Pulmonary artery endothelial cell (primary cell): ENCODE results near the gene MBOAT1. TPM values are rescaled to one million over a fixed set of nuclear protein-coding genes. Genes with fewer than 3 reads are reported as not detected.

Experiments
- DNase-seq: peaks from one replicate; pipeline ENCODE4 v3.0.0-alpha.2; 2011; ENCODE audit warnings: low read depth, low spot score
- total RNA-seq: library from RNA; depleted of rRNA; stranded (reverse); fragments of >200 nt; gene quantifications from 2 replicates; pipeline ENCODE4 v1.2.3, GENCODE V29; 2014

The MBOAT1 gene
- total RNA-seq, 1 donor from 2014 or later = 2.4 TPM

DNA sequence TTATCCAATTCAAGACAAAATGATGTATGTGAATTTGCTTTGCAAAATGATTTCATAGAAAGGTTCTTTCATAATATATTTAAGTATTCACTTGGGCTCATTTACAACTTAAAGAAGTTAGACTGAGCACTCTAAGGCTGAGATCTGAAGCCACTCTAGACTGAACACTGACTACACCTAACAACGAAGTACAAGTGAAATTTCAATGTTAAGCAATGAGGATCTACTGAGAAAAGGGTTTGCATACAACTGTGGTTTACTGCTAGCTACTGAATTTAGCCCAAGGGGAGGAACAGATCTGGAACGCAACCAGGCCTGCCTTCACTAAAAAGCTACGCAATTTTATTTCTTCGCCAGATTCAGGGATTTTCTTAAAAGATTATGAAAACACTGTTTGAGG lies 106.4 kb downstream of the MBOAT1 start:
- DNase-seq = no peak

DNA sequence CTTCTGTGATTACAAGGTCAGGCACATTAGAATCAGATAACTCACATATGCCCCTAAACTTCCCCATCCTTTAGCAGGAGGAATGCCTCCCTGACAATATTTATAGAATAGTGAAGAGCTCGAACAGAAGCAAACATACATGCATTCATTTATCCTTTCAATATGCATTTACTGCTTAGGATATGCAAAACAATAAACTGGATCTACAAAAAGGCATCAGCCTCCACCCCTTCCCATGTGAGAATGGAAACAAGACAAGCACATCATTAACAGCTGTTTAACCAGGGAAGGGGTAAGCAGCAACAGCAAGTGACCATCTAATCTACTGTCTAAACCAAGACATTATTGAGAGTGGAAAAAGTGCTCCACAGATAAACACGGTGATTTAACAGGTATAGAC lies 107.6 kb downstream of the MBOAT1 start:
- DNase-seq = no peak

DNA sequence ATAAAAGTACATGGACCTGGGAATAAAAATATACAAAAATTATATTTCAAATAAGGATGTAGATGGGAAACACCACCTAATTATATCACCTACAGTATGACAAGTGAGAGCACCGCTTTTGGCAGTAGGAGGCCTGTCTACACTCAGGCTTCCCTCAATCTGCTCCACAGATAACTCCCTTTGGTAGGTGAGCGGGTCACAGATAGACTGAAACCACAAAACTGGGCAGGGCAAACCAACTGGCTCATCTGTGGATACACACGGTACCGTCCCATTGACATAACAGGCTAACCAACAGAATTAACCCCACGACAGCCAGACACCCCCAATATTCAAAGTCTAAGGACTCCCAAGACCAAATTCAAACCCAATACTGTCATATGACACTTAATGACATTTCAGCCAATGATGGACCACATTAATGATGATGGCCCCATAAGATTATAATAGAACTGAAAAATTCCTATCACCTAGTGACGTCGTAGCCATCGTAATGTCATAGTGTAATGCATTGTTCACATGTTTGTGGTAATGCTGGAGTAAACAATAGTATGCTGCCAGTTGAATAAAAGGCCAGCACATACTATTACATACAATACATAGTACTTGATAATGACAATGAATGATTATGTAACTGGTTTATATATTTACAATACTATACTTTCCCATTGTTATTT lies 109.7 kb downstream of the MBOAT1 start:
- no peak for DNase-seq

DNA sequence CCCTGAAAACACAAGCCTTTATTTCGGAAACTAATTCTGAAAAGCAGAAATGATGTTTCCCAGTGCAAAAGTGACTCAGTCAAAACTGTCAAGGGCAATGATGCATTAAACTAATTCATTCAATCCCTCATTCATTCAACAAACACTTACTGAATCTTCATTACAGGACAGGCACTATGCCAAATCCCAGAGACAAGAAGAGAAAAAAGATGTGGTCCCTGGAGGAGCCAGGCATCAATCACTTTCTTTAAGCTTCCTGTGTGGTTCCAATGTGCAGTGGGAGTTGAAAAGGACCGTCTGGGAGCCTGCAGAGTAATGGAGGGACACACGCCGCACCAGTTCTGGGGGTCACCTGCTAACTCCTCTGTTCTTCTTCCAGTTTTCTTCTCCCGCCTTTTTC lies 113.1 kb downstream of the MBOAT1 start:
- no peak for DNase-seq

DNA sequence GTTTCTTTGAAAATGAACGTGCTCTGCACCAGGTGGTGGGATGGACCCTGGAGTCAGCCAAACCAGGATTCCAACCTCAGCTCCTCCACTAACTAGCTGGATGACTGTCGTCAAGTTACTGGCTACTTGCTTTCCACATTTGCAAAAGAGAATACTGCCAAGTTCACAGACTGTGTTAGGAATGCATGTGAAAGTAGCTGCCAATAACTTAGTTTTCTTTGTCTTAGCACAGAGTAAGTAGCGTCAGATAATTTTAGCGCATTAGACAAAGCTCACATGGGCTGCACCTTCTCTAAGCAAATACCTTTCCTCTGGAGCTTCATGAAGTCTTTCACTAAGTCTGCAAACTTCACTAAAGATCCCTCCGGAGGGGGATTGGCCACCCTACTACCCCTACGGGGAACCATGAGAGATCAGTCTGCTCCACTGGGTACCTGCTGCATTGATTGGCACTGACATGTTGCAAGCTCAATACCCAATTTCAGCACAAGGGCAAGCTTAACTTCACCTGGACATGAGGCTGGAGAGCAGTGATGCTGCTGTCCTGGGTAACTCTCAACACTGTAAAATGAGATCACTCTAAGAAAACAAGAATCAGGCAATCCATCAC lies 113.9 kb downstream of the MBOAT1 start:
- no peak for DNase-seq

DNA sequence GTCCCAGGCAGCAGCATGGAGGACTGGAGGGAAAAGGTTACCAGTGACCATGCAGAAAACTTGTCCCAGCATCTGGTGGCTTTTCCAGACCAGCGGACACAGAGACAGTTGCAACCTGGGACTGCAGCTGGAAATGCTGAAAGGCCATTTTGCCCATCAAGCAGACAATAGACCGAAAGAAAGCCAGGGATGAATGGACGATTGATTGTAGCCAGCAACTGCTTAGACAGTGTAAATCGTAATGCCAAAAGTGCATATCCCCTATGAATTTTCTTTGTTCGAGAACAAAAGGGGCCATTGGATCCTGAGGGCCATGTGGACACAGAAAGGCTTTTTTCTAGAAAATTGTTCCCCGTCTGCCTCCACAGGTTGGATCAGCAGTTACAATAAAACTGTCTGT lies 115.7 kb downstream of the MBOAT1 start:
- DNase-seq = no peak

DNA sequence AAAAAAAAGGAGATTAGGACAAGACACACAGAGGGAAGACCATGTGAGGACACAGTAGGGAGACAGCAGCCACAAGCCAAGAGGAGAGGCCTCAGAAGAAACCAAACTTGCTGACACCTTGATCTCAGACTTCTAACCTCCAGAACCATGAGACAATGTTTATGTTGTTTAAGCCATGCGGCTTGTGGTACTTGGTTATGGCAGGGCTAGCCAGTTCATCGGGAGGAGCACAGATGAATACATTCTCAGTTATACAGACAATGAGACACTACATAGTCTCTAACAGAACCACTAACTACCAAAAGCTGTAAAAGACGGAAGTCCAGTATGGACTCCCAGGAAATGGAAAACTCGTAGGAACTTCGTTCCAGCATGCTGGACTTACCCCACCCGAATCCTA lies 116.8 kb downstream of the MBOAT1 start:
- no peak for DNase-seq

DNA sequence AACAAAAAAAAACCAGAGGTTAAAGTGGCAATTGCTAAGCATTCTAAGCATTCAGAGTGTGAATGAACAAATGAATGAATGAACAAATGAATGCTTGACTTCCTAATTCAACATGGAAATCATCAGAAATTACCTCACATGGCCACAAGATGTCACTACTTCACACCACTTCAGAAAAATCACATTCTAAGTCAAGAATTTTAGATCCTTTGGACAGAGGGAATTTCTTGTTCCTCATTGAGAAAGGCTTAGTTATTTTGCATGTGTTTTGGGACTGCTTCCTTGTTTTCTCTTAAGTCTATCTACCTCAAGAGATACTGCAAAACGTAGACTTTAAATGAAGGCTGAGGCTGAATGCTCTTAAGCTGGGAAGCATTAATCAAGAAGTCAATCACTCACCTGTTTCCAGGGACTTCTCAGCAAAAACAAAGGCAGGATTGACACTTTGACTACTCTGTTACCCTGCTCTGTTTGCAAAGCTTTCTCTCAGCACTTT lies 120.2 kb downstream of the MBOAT1 start:
- DNase-seq = peak; percentile 13

DNA sequence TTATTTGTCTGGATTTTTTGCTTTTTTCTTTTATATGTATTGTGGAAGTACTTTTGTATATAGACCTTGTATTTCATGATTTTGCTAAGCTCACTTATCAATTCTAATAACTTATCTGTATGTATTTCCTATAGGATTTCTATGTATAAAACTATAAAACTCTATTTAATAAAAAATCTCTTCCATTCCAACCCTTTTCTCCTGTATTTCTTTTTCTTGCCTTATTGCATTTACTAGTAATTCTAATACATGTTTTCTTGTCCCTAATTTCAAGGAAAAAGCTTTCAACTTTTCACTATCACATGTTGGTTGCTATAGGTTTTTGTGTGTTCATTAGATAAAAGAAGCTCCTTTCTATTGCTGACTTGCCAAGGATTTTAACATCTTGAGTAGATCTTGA lies 125.3 kb downstream of the MBOAT1 start:
- no peak for DNase-seq

DNA sequence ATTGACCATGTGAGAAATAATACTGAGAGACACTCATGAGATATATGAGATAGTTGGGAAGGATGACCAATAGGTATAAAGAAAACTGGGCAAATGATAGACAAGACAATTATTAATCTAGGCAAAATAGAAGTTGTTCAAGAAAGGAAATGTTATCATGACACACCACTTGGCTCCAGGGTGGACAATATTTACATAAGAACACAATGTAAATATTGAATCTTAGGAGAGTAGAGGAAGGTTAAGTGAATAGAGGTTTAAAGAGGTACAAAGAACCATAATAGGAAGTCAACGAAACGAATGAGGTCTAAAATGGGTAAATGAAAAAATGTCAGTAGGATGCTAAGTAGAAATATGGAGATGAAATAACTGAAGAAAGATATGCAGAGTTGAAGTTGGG lies 126.5 kb downstream of the MBOAT1 start:
- no peak for DNase-seq

DNA sequence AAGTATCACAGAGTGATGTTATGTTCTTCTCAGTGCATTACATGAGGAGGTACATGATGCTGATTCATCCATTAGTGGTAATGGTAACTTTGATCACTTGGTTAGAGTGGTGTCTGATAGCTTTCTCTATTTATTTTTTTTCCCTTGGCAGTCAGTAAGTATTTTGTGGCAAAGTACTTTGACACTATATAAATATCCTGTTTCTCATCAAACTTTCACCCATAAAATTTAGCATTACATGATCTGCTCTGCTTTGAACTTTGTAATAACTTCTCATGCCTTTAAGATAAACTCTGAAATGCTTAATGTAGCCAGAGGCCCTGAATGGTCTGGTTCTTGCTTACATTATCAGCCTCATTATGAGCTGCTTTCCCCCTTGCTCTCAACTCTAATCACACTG lies 127.9 kb downstream of the MBOAT1 start:
- DNase-seq = no peak

DNA sequence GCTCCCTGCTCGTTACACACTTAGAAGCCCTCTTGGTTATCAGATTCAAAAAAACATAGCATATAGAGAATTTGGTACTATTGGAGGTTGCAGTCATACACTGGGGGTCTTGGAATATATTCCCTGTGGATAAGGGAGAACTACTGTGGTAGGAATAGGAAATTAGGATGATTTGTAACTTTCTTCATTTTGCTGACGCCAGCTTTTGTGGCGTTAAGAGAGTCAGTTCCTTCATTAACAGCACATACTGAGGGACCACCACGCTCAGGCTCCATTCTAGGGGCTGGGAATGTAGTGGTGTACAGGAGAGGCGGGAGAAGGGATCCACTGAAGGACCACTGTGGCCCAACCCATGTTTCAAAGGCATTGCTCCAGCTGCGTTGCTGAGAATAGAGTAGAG lies 140.3 kb downstream of the MBOAT1 start:
- no peak for DNase-seq

DNA sequence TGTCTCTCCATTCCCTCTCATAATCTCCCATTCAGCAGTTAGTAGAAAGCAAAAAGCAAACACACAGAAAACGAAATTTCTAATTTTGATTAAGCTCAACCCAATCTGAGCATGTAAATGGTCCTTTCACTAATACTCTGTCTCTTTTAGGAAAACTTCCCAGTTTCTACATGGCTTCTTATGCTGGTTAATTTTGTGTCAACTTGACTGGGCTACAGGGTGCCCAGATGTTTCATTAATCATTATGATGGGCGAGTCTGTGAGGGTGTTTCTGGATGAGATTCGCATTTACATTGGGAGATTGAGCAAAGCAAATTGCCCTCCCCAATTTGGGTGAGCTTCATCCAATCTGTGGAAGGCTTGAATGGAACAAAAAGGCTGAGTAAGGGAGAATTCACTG lies 142.2 kb downstream of the MBOAT1 start:
- DNase-seq = no peak

DNA sequence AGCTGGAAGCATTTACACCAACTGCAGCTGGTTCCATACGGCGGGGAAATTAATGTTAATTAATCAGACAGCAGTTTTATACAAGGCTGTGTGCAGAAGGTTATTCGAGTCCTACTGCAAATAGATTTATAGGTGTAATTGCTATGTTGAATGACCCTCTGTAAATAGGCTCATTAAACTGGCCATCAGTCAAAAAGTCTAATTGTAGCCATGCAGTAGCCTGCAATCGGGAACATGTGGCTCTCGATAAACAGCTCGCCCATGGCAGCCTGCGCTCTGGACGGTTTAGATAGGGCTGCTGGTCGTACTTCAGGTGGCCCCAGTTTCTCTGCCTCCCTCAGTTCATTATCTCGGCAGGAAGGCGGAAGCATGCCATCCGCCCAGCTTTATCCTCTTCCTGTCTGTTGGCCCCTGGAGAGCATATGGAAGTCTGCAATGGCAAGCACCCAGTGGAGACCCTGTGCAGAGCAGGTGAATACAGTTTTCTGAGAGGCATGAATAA lies 143.2 kb downstream of the MBOAT1 start:
- no peak for DNase-seq

DNA sequence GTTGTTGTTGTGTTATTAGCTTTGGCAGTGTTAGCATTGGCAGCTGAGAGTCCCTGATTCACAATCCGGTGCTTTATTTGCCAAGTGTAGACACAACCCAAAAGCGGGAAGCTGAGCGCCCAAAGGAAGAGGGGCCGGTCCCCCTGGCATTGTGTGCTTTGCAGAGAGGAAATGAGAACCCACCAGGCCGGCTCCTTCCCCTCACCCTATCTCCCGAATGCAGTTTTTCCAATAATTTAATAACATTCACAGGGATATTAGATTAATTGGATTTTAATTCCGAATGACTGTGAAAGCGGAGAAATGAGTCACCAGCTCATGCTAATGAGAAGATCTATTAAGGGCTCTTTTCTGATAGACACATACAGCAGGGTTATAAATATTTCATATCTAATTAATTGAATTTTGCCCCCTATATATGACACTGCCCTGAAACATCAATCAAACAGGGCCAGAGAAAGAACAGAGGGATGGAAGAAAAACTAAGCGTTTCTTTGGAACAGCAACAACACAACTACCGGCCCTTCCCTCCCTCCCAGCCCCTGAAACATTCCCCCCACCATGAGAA lies 143.8 kb downstream of the MBOAT1 start:
- DNase-seq = no peak

DNA sequence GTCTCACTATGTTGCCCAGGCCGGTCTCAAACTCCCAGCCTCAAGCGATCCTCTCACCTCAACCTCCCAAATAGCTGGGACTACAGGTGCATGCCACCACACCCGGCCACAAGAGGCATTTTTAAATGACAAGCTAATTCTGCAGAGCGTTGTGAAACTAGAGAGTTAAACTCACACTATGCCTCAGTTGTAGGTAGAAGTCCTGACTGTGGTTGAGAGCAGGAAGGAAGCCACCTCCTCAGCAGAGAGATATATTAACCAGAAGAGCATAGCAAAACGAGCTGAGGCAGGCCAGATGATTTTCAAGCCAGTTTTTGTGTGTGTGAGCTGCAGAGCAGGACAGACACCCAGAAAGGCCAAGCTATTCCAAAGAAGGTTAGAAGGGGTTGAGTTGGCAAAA lies 150.3 kb downstream of the MBOAT1 start:
- no peak for DNase-seq

DNA sequence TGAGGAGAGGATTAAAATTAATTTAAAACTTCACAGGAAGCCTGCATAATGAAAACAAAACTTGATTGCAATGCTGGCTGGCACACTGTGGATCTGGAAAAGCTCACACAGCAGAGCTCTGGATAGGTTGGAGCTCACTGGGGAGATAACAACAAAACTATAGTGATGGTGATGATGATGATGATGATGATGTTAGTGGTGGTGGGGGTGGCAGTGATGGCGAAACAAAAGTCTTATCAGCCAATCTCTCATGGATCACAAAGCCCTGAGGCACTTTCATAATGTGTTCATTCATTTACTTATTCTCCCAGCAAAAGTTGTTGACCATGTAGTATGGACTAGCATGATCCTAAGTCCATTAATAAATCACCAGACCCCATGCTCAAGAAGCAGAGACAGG lies 152.0 kb downstream of the MBOAT1 start:
- DNase-seq = no peak

DNA sequence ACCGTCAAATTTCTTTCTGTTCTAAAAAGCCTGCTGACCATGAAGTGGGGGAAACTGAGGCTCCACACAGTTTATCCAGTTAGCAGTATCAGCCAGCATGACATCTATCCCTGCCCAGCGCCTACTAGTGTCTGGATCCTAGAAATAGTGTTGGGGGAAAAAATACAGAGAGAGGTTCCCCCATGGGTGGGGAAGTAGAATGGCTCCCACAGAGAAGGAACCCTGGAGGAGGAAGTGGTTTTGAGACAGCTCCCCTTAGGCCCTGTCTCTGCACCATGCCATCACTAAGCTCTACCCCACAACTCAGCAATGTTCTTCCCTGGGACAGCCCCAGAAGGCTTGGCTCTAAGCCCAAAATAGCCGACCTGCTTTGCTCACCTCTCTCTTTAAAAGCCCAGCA lies 153.4 kb downstream of the MBOAT1 start:
- no peak for DNase-seq

DNA sequence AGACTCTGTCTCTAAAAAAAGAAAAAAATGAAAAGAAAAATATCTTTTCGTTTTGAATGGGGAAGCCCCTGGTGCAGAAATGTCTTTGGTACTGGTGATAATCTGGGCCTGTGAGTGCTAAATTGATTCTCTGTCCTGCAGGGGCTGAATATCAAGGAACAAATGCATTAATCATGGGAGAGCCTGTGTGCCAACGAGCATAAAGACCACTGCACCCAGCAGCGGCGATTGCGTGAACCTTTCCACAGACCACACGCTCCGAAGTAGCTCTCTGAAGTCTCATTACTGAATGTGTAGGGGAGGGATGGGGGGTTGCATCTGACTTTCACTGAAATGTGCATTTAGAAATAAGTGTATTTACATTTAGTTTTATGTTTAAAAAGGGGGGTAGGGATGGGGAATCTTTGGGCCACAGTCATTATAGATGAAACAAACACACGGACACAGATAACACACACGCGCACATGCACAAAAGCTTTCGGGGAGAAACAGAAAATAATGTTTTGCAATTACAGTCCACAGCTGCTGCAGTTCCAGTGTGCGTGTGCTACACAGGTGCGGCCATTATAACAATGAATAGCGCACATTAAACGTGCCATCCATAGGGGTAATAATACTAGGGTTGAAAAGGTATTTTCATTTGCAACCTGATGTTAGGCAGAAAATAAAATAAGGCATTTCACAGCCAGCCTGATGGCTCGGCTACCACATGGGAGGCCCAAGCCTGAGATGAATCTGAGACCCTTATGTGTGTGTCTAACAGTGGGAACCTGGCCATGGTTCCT lies 154.0 kb downstream of the MBOAT1 start:
- DNase-seq = no peak

DNA sequence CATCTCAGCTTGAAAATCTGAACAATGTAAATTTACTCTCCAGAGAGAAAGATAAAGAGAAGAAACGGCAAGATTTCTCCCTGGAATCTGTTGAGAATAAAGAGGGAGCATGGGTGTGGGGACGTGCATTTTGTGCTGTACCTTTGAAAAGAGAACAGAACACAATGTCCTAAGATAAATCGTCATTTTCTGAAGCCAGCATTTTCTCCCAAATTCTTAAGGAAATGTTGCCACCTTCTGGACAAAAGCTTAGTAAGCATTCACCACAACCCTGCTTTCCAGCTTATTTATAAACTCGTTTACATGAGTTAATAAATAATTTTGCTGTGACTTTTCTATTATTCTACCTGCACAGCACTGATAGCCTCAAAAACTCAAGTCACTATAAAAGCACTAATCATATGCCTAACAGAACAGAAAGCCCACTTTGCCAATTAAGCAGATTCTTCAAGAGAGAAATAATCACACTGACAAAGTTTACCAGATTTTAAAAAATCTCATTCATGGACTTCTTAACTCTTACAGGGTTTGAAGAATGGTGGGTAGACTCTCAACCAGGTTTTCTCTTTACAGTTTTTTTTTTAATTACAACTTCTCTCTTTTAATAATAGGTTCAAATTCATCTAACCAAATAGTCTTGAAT lies 155.8 kb downstream of the MBOAT1 start:
- DNase-seq = no peak

DNA sequence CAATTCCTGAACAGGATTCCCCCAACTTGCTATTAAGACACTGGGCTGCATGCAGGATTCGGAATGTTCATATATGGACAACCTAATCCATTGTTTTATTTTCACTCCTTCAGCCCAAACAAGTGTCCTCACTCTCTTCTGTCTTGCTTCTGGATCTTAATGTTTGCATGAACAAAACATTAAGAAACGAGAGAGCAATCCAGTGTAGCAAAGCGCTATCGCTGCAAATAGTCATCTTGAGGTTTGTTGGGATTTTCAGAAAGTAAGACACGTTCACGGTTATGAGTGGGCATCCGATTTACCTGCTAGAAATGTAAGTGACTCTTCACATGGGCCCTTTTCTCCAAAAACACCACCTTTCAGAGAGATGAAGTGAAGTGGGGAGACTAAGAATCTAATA lies 156.4 kb downstream of the MBOAT1 start:
- DNase-seq = no peak
